ENCODE measurements around the gene PPP4R3C.
"Not testable (repeated sequence)": the region's sequence is repeated elsewhere in the genome, so short reads cannot be mapped to it uniquely, and the experiment has no call there.

The PPP4R3C gene

GRCh38 chrX:27445438-27445837 lies 17.7 kb downstream of the PPP4R3C start:
- TF ChIP-seq CTCF (IDR thresholded peaks at IDR 0.05; ENCODE audit: borderline replicate concordance, insufficient read depth, low read depth, low read length): no peak
- no peak overlapping the region for H3K4me3 ChIP-seq (ENCODE audit: low read depth, low read length)

DNA sequence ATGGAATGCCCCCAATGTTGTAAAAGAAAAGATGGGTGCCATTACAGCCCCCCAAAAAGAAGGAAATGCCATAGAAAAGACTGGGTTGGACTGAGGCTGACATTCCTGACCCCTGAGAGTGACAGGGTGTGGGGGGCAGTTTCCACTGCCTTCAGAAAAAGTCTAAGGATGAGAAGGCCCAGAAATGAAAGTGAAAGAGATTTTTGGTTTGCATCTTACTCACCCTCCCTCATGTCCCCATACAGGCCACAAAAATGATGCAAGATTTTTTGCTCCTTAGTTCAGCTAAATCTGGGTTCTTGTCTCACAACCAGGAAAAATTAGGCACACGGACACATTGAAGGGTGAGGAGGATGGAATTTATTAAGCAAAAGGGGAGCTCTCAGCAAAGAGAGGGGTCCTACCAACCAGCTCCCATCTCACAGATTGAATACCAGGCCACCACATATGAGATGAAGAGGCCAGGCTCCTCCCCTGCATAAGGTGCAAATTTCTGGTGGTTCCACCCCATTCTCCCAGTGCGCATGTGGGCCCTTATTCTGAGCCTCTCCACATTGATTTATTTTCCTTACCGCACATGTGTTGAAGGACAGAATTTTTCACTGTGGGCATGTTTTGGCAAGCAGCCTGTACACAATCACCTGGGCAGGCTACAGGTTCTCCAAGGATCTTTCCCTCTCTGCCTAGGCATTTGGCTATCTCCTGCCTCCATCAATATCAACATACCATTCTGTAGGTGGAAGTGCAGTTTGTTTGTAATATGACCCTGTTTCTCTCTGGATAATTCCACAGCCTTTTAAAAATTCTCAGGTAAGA lies 18.8 kb downstream of the PPP4R3C start:
- H3K4me3 ChIP-seq (ENCODE audit: low read depth, low read length): no peak overlapping the region
- TF ChIP-seq CTCF (IDR thresholded peaks at IDR 0.05; ENCODE audit: borderline replicate concordance, insufficient read depth, low read depth, low read length): no peak

- H3K4me3 ChIP-seq (ENCODE audit: low read depth, low read length): not testable (repeated sequence)
Observed at GRCh38 chrX:27442392-27442791, 20.7 kb downstream of the PPP4R3C start.

GRCh38 chrX:27439771-27440170 lies 23.4 kb downstream of the PPP4R3C start:
- TF ChIP-seq CTCF (IDR thresholded peaks at IDR 0.05; ENCODE audit: borderline replicate concordance, insufficient read depth, low read depth, low read length): no peak
- H3K4me3 ChIP-seq (ENCODE audit: low read depth, low read length): no peak overlapping the region

DNA sequence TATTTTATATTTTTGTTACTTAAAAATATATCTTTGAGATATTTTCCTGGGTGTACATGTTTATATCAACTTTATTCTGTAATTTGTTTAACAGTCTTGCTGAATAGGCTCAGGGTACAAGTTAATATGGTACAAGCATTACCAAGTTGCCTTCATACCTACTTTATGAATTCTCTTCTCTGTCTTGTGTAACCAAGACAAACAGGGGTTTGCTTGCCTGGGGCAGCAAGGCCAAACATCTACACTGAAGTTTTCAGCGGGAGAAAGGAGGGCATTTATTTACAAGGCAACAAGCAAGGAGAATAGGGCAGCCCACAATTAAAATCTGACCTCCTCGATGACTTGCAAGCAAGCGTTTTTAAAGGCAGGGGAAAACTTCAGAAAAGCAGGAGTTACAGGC lies 24.2 kb downstream of the PPP4R3C start:
- H3K4me3 ChIP-seq (ENCODE audit: low read depth, low read length): no peak overlapping the region
- TF ChIP-seq CTCF (IDR thresholded peaks at IDR 0.05; ENCODE audit: borderline replicate concordance, insufficient read depth, low read depth, low read length): no peak

- TF ChIP-seq CTCF (IDR thresholded peaks at IDR 0.05; ENCODE audit: borderline replicate concordance, insufficient read depth, low read depth, low read length): no peak
- H3K4me3 ChIP-seq (ENCODE audit: low read depth, low read length): no peak overlapping the region
Observed at GRCh38 chrX:27435031-27435430, 28.1 kb downstream of the PPP4R3C start.
